ENCODE measurements around the gene TMEM19. TPM values are rescaled to one million over a fixed set of nuclear protein-coding genes. Genes with fewer than 3 reads are reported as not detected.
A peak's percentile ranks its signal among the peaks of the same experiment; 100 is the strongest.
"Not testable (repeated sequence)": the region's sequence is repeated elsewhere in the genome, so short reads cannot be mapped to it uniquely, and the experiment has no call there.

Gene TMEM19
- total and polyA plus RNA-seq, 12 donors: 6.4 to 32.2 (median 24.0) TPM

- WGBS, 2 donors: 82 to 89% methylated on average over 5 of the region's 5 CpGs
- no peaks in the 10 kb centered on the region for H3K9me3 ChIP-seq
- H3K36me3 ChIP-seq: peaks cover 0 to 20% (median 0%) of the 10 kb centered on the region in 9 donors
- no peak overlapping the region for H3K27ac ChIP-seq
- no peak for ATAC-seq
- H3K27me3 ChIP-seq: no peaks in the 10 kb centered on the region
- TF ChIP-seq CTCF (IDR thresholded peaks at IDR 0.05): no peak
- peaks cover 0 to 51% (median 29%) of the 10 kb centered on the region in 9 donors for H3K4me1 ChIP-seq
- no peak for DNase-seq
- intact Hi-C loops (cut with DNase I): loop anchor here in 4 of 10 donors (5.0 kb wide), 2 partner anchors 58 to 63 kb away; partner anchors contain the start of gene RAB21 (in 2 of the 4)
- no peak overlapping the region for H3K4me3 ChIP-seq
Measured at GRCh38 chr12:71688961-71689570, 3.2 kb downstream of the TMEM19 start.

GRCh38 chr12:71691504-71692129 is 5.7 kb downstream of the TMEM19 start:
- 90 to 91% methylated on average over 4 of the region's 4 CpGs for WGBS, 2 donors
- Histone ChIP-seq H3K4me1 (peaks cover 0 to 45% (median 29%) of the 10 kb centered on the region in 9 donors), H3K4me3 (no peak overlapping the region), H3K27me3 (no peaks in the 10 kb centered on the region), H3K27ac (no peak overlapping the region), H3K9me3 (no peaks in the 10 kb centered on the region), H3K36me3 (peaks cover 0 to 28% (median 4%) of the 10 kb centered on the region in 9 donors)
- DNase-seq: no peak
- intact Hi-C loops (cut with DNase I): no loop called here
- no peak for TF ChIP-seq CTCF (IDR thresholded peaks at IDR 0.05)
- no peak for ATAC-seq

- no peak for DNase-seq
- no peaks in the 10 kb centered on the region for H3K27me3 ChIP-seq
- intact Hi-C loops (cut with DNase I): no loop called here
- H3K4me1 ChIP-seq: peaks cover 0 to 30% (median 14%) of the 10 kb centered on the region in 9 donors
- no peak for ATAC-seq
- H3K4me3 ChIP-seq: no peak overlapping the region
- no peaks in the 10 kb centered on the region for H3K9me3 ChIP-seq
- WGBS, 2 donors: 98% methylated on average over 7 of the region's 7 CpGs
- TF ChIP-seq CTCF (IDR thresholded peaks at IDR 0.05): no peak
- peaks cover 0 to 43% (median 16%) of the 10 kb centered on the region in 9 donors for H3K36me3 ChIP-seq
- no peak overlapping the region for H3K27ac ChIP-seq
Measured at GRCh38 chr12:71693126-71693525, 7.2 kb downstream of the TMEM19 start.

- DNase-seq; intact Hi-C loops (cut with DNase I); H3K4me3 ChIP-seq; H3K27me3 ChIP-seq; ATAC-seq; H3K9me3 ChIP-seq: not testable (repeated sequence)
- 82 to 92% methylated on average over 5 of the region's 5 CpGs for WGBS, 2 donors
- Histone ChIP-seq H3K4me1 (peaks cover 0 to 25% (median 9%) of the 10 kb centered on the region in 9 donors), H3K36me3 (peaks cover 0 to 48% (median 18%) of the 10 kb centered on the region in 9 donors), H3K27ac (peak overlapping the region in 6 of 10 donors; percentile 30 to 79 (median 62))
Measured at GRCh38 chr12:71693651-71694050, 7.8 kb downstream of the TMEM19 start.
